ENCODE results near the gene TPRG1.

DNA sequence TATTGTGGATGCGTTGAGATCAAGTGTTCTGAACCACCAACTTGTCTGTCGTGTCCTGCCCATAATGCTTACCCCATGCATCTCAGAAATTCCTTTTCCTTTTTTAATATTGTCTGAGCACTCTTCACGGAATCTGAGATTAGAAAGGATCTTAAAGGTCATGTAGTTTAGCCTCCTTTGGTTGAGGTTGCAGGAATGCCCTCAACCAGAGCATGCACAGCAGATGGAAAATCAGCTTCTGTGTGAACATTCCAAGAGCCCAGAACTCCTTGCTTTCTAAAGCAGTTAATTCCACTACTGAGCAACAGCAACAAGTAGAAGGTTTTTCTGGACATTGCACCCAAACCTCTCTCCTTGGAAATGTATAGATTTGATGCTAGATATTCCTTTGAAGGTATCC lies 153.7 kb downstream of the TPRG1 start:
- no peak for TF ChIP-seq CTCF (IDR thresholded peaks at IDR 0.05)
- no peak for TF ChIP-seq POLR2A (IDR thresholded peaks at IDR 0.05)
- TF ChIP-seq EP300 (IDR thresholded peaks at IDR 0.05), result no peak
